HL-60/S4 treated with phorbol 12-myristate 13-acetate at 8.2 ng/mL for 4 days and 3 days (cell line): ENCODE measurements around the gene AHI1.
"Not testable (repeated sequence)": the region's sequence is repeated elsewhere in the genome, so short reads cannot be mapped to it uniquely, and the experiment has no call there.

Source experiments
- in situ Hi-C: fragments of 300-500 bp; cut with MboI; formaldehyde crosslinking; loops from 2 replicates; pipeline ENCODE4 v1.15.0; 2022; ENCODE audit warnings: low sequenced_read_pairs

Gene AHI1

GRCh38 chr6:135270676-135271536 is 226.6 kb downstream of the AHI1 start:
- in situ Hi-C loops = no loop called here

- in situ Hi-C loops = no loop called here
Observed at GRCh38 chr6:135269481-135269891, 228.1 kb downstream of the AHI1 start.

GRCh38 chr6:135268740-135269139 is 228.8 kb downstream of the AHI1 start:
- in situ Hi-C loops = no loop called here

- in situ Hi-C loops = no loop called here
Observed at GRCh38 chr6:135268263-135268662, 229.3 kb downstream of the AHI1 start.

- in situ Hi-C loops = no loop called here
Observed at GRCh38 chr6:135267085-135267484, 230.5 kb downstream of the AHI1 start.

DNA sequence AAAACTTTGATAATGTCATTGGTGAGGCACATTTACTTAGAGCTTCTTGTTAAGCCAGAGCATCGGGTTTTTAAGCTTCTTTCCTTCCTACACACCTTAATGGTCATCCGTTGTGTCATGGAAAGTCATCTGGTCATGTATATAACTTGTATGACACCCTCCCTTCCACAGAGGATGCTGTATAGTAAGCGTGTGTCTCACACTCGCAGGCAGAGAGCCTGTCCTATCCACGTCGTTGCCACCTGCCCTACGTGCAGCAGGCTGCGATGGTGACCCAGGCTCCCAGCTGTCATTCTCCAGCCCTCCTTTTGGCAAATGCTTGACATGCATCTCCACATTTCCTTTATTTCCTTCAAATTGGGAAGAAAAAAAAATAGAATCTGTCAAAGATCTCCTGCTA is 230.9 kb downstream of the AHI1 start:
- in situ Hi-C loops = no loop called here

GRCh38 chr6:135265278-135265677 is 232.3 kb downstream of the AHI1 start:
- in situ Hi-C loops = no loop called here

- in situ Hi-C loops = no loop called here
Observed at GRCh38 chr6:135261872-135262725, 235.4 kb downstream of the AHI1 start.

GRCh38 chr6:135260612-135261011 is 236.9 kb downstream of the AHI1 start:
- in situ Hi-C loops = no loop called here

DNA sequence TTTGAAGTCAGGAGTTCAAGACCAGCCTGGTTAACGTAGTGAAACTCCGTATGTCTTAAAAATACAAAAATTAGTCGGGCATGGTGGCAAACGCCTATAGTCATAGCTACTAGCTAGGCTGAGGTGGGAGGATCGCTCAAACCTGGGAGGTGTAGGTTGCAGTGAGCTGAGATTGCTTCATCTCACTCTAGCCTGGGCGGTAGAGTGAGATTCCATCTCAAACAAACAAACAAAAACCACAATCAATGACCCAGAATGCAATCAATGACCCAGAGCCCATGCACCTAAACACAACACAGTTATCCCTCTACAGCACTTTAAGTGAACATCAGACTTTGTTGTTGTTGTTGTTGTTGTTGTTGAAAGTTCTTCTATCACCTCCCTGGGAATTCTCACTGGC is 238.6 kb downstream of the AHI1 start:
- in situ Hi-C loops = no loop called here

- in situ Hi-C loops = no loop called here
Observed at GRCh38 chr6:135257631-135258405, 239.7 kb downstream of the AHI1 start.

- in situ Hi-C loops = no loop called here
Observed at GRCh38 chr6:135256866-135257265, 240.7 kb downstream of the AHI1 start.

- in situ Hi-C loops = no loop called here
Observed at GRCh38 chr6:135254471-135254870, 243.1 kb downstream of the AHI1 start.

- in situ Hi-C loops = no loop called here
Observed at GRCh38 chr6:135251498-135252441, 245.8 kb downstream of the AHI1 start.

- in situ Hi-C loops = no loop called here
Observed at GRCh38 chr6:135250751-135251497, 246.6 kb downstream of the AHI1 start.

- in situ Hi-C loops = no loop called here
Observed at GRCh38 chr6:135250234-135250633, 247.3 kb downstream of the AHI1 start.

- in situ Hi-C loops = not testable (repeated sequence)
Observed at GRCh38 chr6:135246412-135247012, 251.0 kb downstream of the AHI1 start.

GRCh38 chr6:135244805-135245204 is 252.7 kb downstream of the AHI1 start:
- in situ Hi-C loops = no loop called here
